B cell (primary cell): ENCODE results near the gene CCL25. TPM values are rescaled to one million over a fixed set of nuclear protein-coding genes. Genes with fewer than 3 reads are reported as not detected.

Experiments used
- ATAC-seq: fragments of 200-7000 bp; cut with Tn5 transposase; one replicate; pipeline ENCODE4 v1.10.0; 2021; ENCODE audit warnings: low read depth, mild to moderate bottlenecking, moderate number of reproducible peaks, moderate library complexity
- CTCF ChIA-PET: fragments of 350-600 bp; sonication (Branson Sonifier 250); formaldehyde crosslinking; loops from one replicate; lab custom pipeline; 2021; ENCODE audit warnings: antibody characterized with exemption, inconsistent platforms; lab: Charles Lee
- POLR2A ChIA-PET: fragments of 350-600 bp; sonication (Branson Sonifier 250); formaldehyde crosslinking; loops from one replicate; lab custom pipeline; 2021; ENCODE audit warnings: antibody characterized with exemption; lab: Charles Lee
- DNase-seq: peaks from one replicate; pipeline ENCODE4 v3.0.0; 2013
- H2AFZ ChIP-seq: 2 replicates; pipeline ENCODE4 v1.6.1; 2012; ENCODE audit warnings: mild to moderate bottlenecking, low read depth, low read length; ENCODE audit not compliant: insufficient read depth, poor library complexity, severe bottlenecking
- H3K27ac ChIP-seq, 2 donors: 1 replicate in 1 of 2; 2 replicates in 1 of 2; pipeline ENCODE4 v1.5.1; 2012 to 2013; ENCODE audit warnings: low read length in 2 of 2, mild to moderate bottlenecking in 2 of 2, moderate library complexity in 1 of 2
- H3K27me3 ChIP-seq, 4 experiments: fragments of 200-600 bp in 1 of 4; sonication (generic) in 1 of 4; replicated peaks in 1 of 4; 1 replicate in 2 of 4; 2 replicates in 2 of 4; pipeline versions ENCODE4 v1.6.1 to v1.7.0; 2013 to 2016; ENCODE audit warnings: low read length in 3 of 4, mild to moderate bottlenecking in 2 of 4, mixed read lengths in 1 of 4, moderate library complexity in 1 of 4; ENCODE audit not compliant: insufficient read depth in 4 of 4, control insufficient read depth in 3 of 4; ENCODE audit errors: control extremely low read depth in 1 of 4
- H3K36me3 ChIP-seq, 2 experiments: replicated peaks in 1 of 2; 1 replicate in 1 of 2; 2 replicates in 1 of 2; pipeline versions ENCODE4 v1.6.1 to v1.7.1; 2013; ENCODE audit warnings: low read length in 1 of 2; ENCODE audit not compliant: insufficient read depth in 2 of 2, control insufficient read depth in 1 of 2; ENCODE audit errors: control extremely low read depth in 1 of 2, extremely low read depth in 1 of 2
- H3K4me1 ChIP-seq, 2 donors: fragments of 200-600 bp in 1 of 2; sonication (generic) in 1 of 2; 1 replicate in 1 of 2; 2 replicates in 1 of 2; pipeline versions ENCODE4 v1.5.1 to v1.6.1; 2013 to 2017; ENCODE audit warnings: low read length in 2 of 2; ENCODE audit not compliant: control insufficient read depth in 2 of 2, insufficient read depth in 2 of 2
- H3K4me2 ChIP-seq: replicated peaks from 2 replicates; pipeline ENCODE3; 2012; ENCODE audit warnings: mild to moderate bottlenecking, low read depth, low read length; ENCODE audit not compliant: poor library complexity, severe bottlenecking
- H3K4me3 ChIP-seq, 5 experiments: fragments of 200-600 bp in 1 of 5; sonication (generic) in 1 of 5; 1 replicate in 3 of 5; 2 replicates in 2 of 5; pipeline versions ENCODE4 v1.5.1 to v1.7.0; 2011 to 2016; ENCODE audit warnings: low read length in 4 of 5, mild to moderate bottlenecking in 4 of 5, low read depth in 2 of 5, control low read depth in 1 of 5, moderate library complexity in 1 of 5; ENCODE audit not compliant: insufficient read depth in 1 of 5; ENCODE audit errors: control extremely low read depth in 1 of 5, extremely low read depth in 1 of 5
- H3K79me2 ChIP-seq: fragments of 200-600 bp; sonication (generic); one replicate; pipeline ENCODE4 v1.6.0; 2016; ENCODE audit warnings: low read length; ENCODE audit not compliant: control insufficient read depth, insufficient read depth
- H3K9ac ChIP-seq: fragments of 200-600 bp; sonication (generic); 2 replicates; pipeline ENCODE4 v1.6.1; 2017; ENCODE audit warnings: mild to moderate bottlenecking, low read length, moderate library complexity
- H3K9me3 ChIP-seq, 3 donors: one replicate each; pipeline versions ENCODE4 v1.6.1 to v1.7.1; 2013; ENCODE audit warnings: low read length in 2 of 3; ENCODE audit not compliant: control insufficient read depth in 2 of 3, insufficient read depth in 1 of 3; ENCODE audit errors: control extremely low read depth in 1 of 3
- H4K20me1 ChIP-seq: 2 replicates; pipeline ENCODE4 v1.6.0; 2012; ENCODE audit warnings: mild to moderate bottlenecking, low read length; ENCODE audit not compliant: insufficient read depth, control insufficient read depth, poor library complexity, severe bottlenecking
- H3K27ac Mint-ChIP-seq: one replicate; pipeline ENCODE4 v1.8.0; 2021; ENCODE audit warnings: mixed read lengths
- H3K27me3 Mint-ChIP-seq: one replicate; pipeline ENCODE4 v1.8.0; 2021; ENCODE audit warnings: mixed read lengths
- H3K4me1 Mint-ChIP-seq: one replicate; pipeline ENCODE4 v1.8.0; 2021; ENCODE audit warnings: mixed read lengths
- H3K4me3 Mint-ChIP-seq: one replicate; pipeline ENCODE4 v1.8.0; 2021; ENCODE audit warnings: mixed read lengths
- H3K9me3 Mint-ChIP-seq: one replicate; pipeline ENCODE4 v1.8.0; 2022; ENCODE audit warnings: mixed read lengths; ENCODE audit not compliant: insufficient read depth
- EZH2 ChIP-seq: IDR thresholded peaks from 2 replicates; pipeline ENCODE4 v1.6.1; 2012; ENCODE audit warnings: borderline replicate concordance, low read depth, mild to moderate bottlenecking, moderate library complexity, low read length; ENCODE audit not compliant: insufficient read depth, poor library complexity, severe bottlenecking
- WGBS: methylation state at CpG from one replicate; pipeline ENCODE4 v1.1.5; 2013; ENCODE audit warnings: missing lambda C conversion rate; ENCODE audit not compliant: insufficient coverage; 5-methylcytosine and 5-hydroxymethylcytosine counted together
- intact Hi-C: fragments of 100-400 bp; cut with micrococcal nuclease; formaldehyde crosslinking; loops from one replicate; pipeline ENCODE4 v1.10.0; 2022
- polyA plus RNA-seq: library from polyadenylated mRNA; depleted of rRNA; stranded (reverse); fragments of >200 nt; gene quantifications from 2 replicates; pipeline ENCODE4 v1.2.3, GENCODE V29; 2012
- total RNA-seq, 2 donors: library from RNA; stranded (reverse); fragments of 120-200 nt in 1 of 2; gene quantifications; 1 replicate in 1 of 2; 2 replicates in 1 of 2; pipeline versions ENCODE4 v1.2.3 to v1.2.4, GENCODE V29; 2013 to 2022
- TF ChIP-seq, protein P1 (sequence below): fragments of 200-600 bp; IDR thresholded peaks from one replicate; pipeline ENCODE4 v1.8.0; 2022; ENCODE audit warnings: antibody characterized with exemption, mild to moderate bottlenecking

The CCL25 gene
- total and polyA plus RNA-seq, 2 donors (not counting 1 experiment from before 2014, with no cell fraction given), result 0.28 TPM; not detected in 1

DNA sequence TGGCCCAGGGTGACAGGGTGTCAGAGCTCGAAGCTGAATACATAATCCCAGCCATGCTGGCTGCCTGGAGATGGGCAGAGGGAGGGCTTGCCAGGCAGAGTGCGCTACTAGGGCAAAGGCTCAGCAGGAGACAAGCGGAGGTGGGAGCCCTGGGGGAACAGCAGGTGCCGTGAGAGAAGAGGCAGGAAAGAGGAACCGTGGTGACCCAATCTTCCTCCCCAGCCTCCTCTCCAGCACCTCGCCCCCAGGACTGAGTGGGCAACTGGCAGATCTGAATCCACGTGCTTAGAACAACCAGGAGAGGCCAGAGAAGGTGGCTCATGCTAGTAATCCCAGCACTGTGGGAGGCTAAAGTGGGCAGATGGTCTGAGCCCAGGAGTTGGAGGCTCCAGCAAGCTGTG is 11.0 kb upstream of the CCL25 start:
- no peak for TF ChIP-seq EZH2
- TF ChIP-seq, protein P1, sequence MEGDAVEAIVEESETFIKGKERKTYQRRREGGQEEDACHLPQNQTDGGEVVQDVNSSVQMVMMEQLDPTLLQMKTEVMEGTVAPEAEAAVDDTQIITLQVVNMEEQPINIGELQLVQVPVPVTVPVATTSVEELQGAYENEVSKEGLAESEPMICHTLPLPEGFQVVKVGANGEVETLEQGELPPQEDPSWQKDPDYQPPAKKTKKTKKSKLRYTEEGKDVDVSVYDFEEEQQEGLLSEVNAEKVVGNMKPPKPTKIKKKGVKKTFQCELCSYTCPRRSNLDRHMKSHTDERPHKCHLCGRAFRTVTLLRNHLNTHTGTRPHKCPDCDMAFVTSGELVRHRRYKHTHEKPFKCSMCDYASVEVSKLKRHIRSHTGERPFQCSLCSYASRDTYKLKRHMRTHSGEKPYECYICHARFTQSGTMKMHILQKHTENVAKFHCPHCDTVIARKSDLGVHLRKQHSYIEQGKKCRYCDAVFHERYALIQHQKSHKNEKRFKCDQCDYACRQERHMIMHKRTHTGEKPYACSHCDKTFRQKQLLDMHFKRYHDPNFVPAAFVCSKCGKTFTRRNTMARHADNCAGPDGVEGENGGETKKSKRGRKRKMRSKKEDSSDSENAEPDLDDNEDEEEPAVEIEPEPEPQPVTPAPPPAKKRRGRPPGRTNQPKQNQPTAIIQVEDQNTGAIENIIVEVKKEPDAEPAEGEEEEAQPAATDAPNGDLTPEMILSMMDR, result no peak
- CTCF ChIA-PET, result interaction anchor here (1.4 kb wide), 1 partner anchor 39 kb away, joined by 3 read pairs; no protein-coding TSS in a partner anchor
- ATAC-seq (no peak), DNase-seq (no peak)
- Mint-ChIP-seq H3K4me1 (no peaks in the 10 kb centered on the region), H3K27ac (no peak overlapping the region), H3K4me3 (no peak overlapping the region), H3K9me3 (no peaks in the 10 kb centered on the region), H3K27me3 (peaks cover 6% of the 10 kb centered on the region)
- Histone ChIP-seq H3K79me2 (no peaks in the 10 kb centered on the region), H3K4me2 (no peak overlapping the region), H3K9ac (no peak overlapping the region), H3K27ac (no peak overlapping the region), H3K36me3 (no peaks in the 10 kb centered on the region), H4K20me1 (no peaks in the 10 kb centered on the region), H3K27me3 (peaks cover 0 to 6% (median 0%) of the 10 kb centered on the region in 4 experiments), H3K4me1 (no peaks in the 10 kb centered on the region), H3K4me3 (no peak overlapping the region), H3K9me3 (no peaks in the 10 kb centered on the region), H2AFZ (no peak overlapping the region)
- WGBS, result 62% methylated on average over 4 of the region's 7 CpGs
- intact Hi-C loops, result no loop called here
- POLR2A ChIA-PET, result no interaction called here

DNA sequence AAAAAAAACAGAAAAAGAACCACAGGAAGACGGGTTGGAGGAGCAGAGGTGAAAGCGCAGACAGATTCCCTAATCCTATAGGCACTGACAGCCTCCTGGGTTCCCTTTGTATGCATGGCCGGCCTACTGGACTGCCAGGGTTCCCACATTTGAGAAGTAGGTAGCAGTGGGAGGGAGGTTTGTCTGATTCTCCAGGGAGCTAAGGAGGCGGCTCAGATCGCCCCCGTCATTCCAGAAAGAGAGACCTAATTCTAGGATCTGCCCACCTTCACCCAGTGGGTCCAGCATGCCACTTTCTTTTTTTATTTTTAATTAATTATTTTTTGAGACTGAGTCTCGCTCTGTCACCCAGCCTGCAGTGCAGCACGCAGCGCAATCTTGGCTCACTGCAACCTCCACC is 9.7 kb upstream of the CCL25 start:
- Histone ChIP-seq H3K36me3 (no peaks in the 10 kb centered on the region), H3K4me3 (no peak overlapping the region), H2AFZ (no peak overlapping the region), H3K27ac (no peak overlapping the region), H3K79me2 (no peaks in the 10 kb centered on the region), H4K20me1 (no peaks in the 10 kb centered on the region), H3K4me1 (no peaks in the 10 kb centered on the region), H3K27me3 (peaks cover 0 to 6% (median 0%) of the 10 kb centered on the region in 4 experiments), H3K9me3 (no peaks in the 10 kb centered on the region), H3K9ac (no peak overlapping the region), H3K4me2 (no peak overlapping the region)
- peaks cover 5% of the 10 kb centered on the region for H3K27me3 Mint-ChIP-seq
- ATAC-seq (no peak), DNase-seq (no peak)
- no peak for TF ChIP-seq EZH2
- TF ChIP-seq, protein P1, result no peak
- no peak overlapping the region for H3K27ac Mint-ChIP-seq
- ChIA-PET POLR2A (no interaction called here), CTCF (no interaction called here)
- H3K9me3 Mint-ChIP-seq, result no peaks in the 10 kb centered on the region
- WGBS, result 100% methylated on average over 1 of the region's 9 CpGs
- no peaks in the 10 kb centered on the region for H3K4me1 Mint-ChIP-seq
- intact Hi-C loops, result no loop called here
- H3K4me3 Mint-ChIP-seq, result no peak overlapping the region
